22Rv1 (cell line): ENCODE results near the gene PDE10A.

ENCODE experiments used
- ZFX ChIP-seq: fragments of 450-650 bp; IDR thresholded peaks from 2 replicates; pipeline ENCODE4 v1.6.1; 2017; ENCODE audit warnings: antibody characterized with exemption, borderline replicate concordance
- TF ChIP-seq, protein P1 (sequence below): fragments of 450-650 bp; IDR thresholded peaks from 2 replicates; pipeline ENCODE4 v1.5.1; 2017; ENCODE audit warnings: mild to moderate bottlenecking

DNA sequence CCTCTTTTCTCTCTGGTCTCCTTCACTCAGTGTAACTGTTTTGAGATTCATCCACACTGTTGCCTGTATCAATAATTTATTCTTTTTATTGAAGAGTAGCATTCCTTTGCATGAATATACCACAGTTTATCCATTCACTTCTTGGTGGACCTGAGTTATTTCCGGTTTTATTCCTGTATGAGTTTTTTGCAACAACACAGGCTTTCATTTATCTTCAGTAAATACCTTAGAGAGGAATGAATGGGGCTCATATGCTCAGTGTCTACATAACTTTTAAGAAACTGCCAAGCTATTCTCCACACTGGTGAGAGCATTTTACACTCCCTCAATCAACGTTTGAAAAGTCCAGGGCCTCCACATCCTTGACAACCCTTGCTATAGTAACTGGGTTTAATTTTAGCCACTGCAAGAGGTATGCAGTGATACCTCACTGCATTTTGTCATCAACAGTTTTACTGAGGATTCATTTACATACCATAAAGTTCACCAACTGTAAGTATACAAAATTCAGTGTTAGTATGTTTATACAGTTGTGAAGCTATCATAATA, 154.6 kb downstream of the PDE10A start:
- TF ChIP-seq, protein P1, sequence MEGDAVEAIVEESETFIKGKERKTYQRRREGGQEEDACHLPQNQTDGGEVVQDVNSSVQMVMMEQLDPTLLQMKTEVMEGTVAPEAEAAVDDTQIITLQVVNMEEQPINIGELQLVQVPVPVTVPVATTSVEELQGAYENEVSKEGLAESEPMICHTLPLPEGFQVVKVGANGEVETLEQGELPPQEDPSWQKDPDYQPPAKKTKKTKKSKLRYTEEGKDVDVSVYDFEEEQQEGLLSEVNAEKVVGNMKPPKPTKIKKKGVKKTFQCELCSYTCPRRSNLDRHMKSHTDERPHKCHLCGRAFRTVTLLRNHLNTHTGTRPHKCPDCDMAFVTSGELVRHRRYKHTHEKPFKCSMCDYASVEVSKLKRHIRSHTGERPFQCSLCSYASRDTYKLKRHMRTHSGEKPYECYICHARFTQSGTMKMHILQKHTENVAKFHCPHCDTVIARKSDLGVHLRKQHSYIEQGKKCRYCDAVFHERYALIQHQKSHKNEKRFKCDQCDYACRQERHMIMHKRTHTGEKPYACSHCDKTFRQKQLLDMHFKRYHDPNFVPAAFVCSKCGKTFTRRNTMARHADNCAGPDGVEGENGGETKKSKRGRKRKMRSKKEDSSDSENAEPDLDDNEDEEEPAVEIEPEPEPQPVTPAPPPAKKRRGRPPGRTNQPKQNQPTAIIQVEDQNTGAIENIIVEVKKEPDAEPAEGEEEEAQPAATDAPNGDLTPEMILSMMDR: no peak
- TF ChIP-seq ZFX: no peak
